ENCODE data around the gene CMPK2.

Gene CMPK2

GRCh38 chr2:6822406-6822805 is 43.3 kb downstream of the CMPK2 start:
- H4K20me1 ChIP-seq (ENCODE audit: insufficient read depth, low read length): no peaks in the 10 kb centered on the region
- H3K4me1 ChIP-seq (ENCODE audit: insufficient read depth, low read length): peaks cover 8% of the 10 kb centered on the region
- TF ChIP-seq EZH2 (IDR thresholded peaks at IDR 0.05; ENCODE audit: borderline replicate concordance, low read depth, low read length, severe bottlenecking) (no peak), CTCF (IDR thresholded peaks at IDR 0.05; ENCODE audit: borderline replicate concordance, extremely low read depth, low read length, poor library complexity, severe bottlenecking) (no peak)
- ATAC-seq (ENCODE audit: insufficient read depth, low read depth): no peak
- no peaks in the 10 kb centered on the region for H3K9me3 ChIP-seq (ENCODE audit: insufficient read depth, low read length, severe bottlenecking)
- H3K36me3 ChIP-seq (ENCODE audit: insufficient read depth, low read length): no peaks in the 10 kb centered on the region
- no peak overlapping the region for H3K4me3 ChIP-seq (ENCODE audit: low read depth in 1 of 2, low read length in 2 of 2)
- no peaks in the 10 kb centered on the region for H3K27me3 ChIP-seq (ENCODE audit: insufficient read depth, low read length, poor library complexity)
- H2AFZ ChIP-seq (ENCODE audit: low read depth, low read length): no peak overlapping the region
- no peaks in the 10 kb centered on the region for H3K79me2 ChIP-seq (ENCODE audit: insufficient read depth, low read length)
- no peak overlapping the region for H3K9ac ChIP-seq (ENCODE audit: low read depth, low read length)
- H3K27ac ChIP-seq (ENCODE audit: low read length): no peak overlapping the region
- no peak overlapping the region for H3K4me2 ChIP-seq (ENCODE audit: insufficient read depth, low read length)
- no peak for DNase-seq

- no peak for DNase-seq
- H3K4me3 ChIP-seq (ENCODE audit: low read depth in 1 of 2, low read length in 2 of 2): no peak overlapping the region
- no peak for ATAC-seq (ENCODE audit: insufficient read depth, low read depth)
- no peaks in the 10 kb centered on the region for H3K79me2 ChIP-seq (ENCODE audit: insufficient read depth, low read length)
- no peak overlapping the region for H2AFZ ChIP-seq (ENCODE audit: low read depth, low read length)
- H3K4me1 ChIP-seq (ENCODE audit: insufficient read depth, low read length): no peaks in the 10 kb centered on the region
- no peak overlapping the region for H3K27ac ChIP-seq (ENCODE audit: low read length)
- no peak overlapping the region for H3K4me2 ChIP-seq (ENCODE audit: insufficient read depth, low read length)
- no peak overlapping the region for H3K9ac ChIP-seq (ENCODE audit: low read depth, low read length)
- no peaks in the 10 kb centered on the region for H3K36me3 ChIP-seq (ENCODE audit: insufficient read depth, low read length)
- TF ChIP-seq CTCF (IDR thresholded peaks at IDR 0.05; ENCODE audit: borderline replicate concordance, extremely low read depth, low read length, poor library complexity, severe bottlenecking) (no peak), EZH2 (IDR thresholded peaks at IDR 0.05; ENCODE audit: borderline replicate concordance, low read depth, low read length, severe bottlenecking) (no peak)
- no peaks in the 10 kb centered on the region for H3K9me3 ChIP-seq (ENCODE audit: insufficient read depth, low read length, severe bottlenecking)
- H3K27me3 ChIP-seq (ENCODE audit: insufficient read depth, low read length, poor library complexity): no peaks in the 10 kb centered on the region
- H4K20me1 ChIP-seq (ENCODE audit: insufficient read depth, low read length): no peaks in the 10 kb centered on the region
These were observed 44.7 kb downstream of the CMPK2 start for GRCh38 chr2:6820903-6821584.

GRCh38 chr2:6820236-6820635 is 45.5 kb downstream of the CMPK2 start:
- TF ChIP-seq CTCF (IDR thresholded peaks at IDR 0.05; ENCODE audit: borderline replicate concordance, extremely low read depth, low read length, poor library complexity, severe bottlenecking): no peak
- TF ChIP-seq EZH2 (IDR thresholded peaks at IDR 0.05; ENCODE audit: borderline replicate concordance, low read depth, low read length, severe bottlenecking): no peak
- H3K27me3 ChIP-seq (ENCODE audit: insufficient read depth, low read length, poor library complexity): no peaks in the 10 kb centered on the region
- no peak overlapping the region for H3K4me3 ChIP-seq (ENCODE audit: low read depth in 1 of 2, low read length in 2 of 2)
- no peaks in the 10 kb centered on the region for H3K36me3 ChIP-seq (ENCODE audit: insufficient read depth, low read length)
- no peak overlapping the region for H3K27ac ChIP-seq (ENCODE audit: low read length)
- no peaks in the 10 kb centered on the region for H3K4me1 ChIP-seq (ENCODE audit: insufficient read depth, low read length)
- H2AFZ ChIP-seq (ENCODE audit: low read depth, low read length): no peak overlapping the region
- no peaks in the 10 kb centered on the region for H3K79me2 ChIP-seq (ENCODE audit: insufficient read depth, low read length)
- ATAC-seq (ENCODE audit: insufficient read depth, low read depth): no peak
- no peaks in the 10 kb centered on the region for H4K20me1 ChIP-seq (ENCODE audit: insufficient read depth, low read length)
- H3K4me2 ChIP-seq (ENCODE audit: insufficient read depth, low read length): no peak overlapping the region
- DNase-seq: no peak
- H3K9me3 ChIP-seq (ENCODE audit: insufficient read depth, low read length, severe bottlenecking): no peaks in the 10 kb centered on the region
- H3K9ac ChIP-seq (ENCODE audit: low read depth, low read length): no peak overlapping the region
